ENCODE results near the gene ITPR1.
A peak's percentile ranks its signal among the peaks of the same experiment; 100 is the strongest.

- TF ChIP-seq, protein P1, sequence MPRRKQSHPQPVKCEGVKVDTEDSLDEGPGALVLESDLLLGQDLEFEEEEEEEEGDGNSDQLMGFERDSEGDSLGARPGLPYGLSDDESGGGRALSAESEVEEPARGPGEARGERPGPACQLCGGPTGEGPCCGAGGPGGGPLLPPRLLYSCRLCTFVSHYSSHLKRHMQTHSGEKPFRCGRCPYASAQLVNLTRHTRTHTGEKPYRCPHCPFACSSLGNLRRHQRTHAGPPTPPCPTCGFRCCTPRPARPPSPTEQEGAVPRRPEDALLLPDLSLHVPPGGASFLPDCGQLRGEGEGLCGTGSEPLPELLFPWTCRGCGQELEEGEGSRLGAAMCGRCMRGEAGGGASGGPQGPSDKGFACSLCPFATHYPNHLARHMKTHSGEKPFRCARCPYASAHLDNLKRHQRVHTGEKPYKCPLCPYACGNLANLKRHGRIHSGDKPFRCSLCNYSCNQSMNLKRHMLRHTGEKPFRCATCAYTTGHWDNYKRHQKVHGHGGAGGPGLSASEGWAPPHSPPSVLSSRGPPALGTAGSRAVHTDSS (tag by site-specific recombination; IDR thresholded peaks at IDR 0.05) = peak; percentile 56
- TF ChIP-seq, protein P2, sequence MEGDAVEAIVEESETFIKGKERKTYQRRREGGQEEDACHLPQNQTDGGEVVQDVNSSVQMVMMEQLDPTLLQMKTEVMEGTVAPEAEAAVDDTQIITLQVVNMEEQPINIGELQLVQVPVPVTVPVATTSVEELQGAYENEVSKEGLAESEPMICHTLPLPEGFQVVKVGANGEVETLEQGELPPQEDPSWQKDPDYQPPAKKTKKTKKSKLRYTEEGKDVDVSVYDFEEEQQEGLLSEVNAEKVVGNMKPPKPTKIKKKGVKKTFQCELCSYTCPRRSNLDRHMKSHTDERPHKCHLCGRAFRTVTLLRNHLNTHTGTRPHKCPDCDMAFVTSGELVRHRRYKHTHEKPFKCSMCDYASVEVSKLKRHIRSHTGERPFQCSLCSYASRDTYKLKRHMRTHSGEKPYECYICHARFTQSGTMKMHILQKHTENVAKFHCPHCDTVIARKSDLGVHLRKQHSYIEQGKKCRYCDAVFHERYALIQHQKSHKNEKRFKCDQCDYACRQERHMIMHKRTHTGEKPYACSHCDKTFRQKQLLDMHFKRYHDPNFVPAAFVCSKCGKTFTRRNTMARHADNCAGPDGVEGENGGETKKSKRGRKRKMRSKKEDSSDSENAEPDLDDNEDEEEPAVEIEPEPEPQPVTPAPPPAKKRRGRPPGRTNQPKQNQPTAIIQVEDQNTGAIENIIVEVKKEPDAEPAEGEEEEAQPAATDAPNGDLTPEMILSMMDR (tag by site-specific recombination; IDR thresholded peaks at IDR 0.05) = no peak
- no peak for TF ChIP-seq ZNF335 (tag by site-specific recombination; conservative IDR thresholded peaks at IDR 0.05)
- no peak for TF ChIP-seq ZSCAN16 (tag by site-specific recombination; IDR thresholded peaks at IDR 0.05)
- TF ChIP-seq TCF7L2 (IDR thresholded peaks at IDR 0.05; ENCODE audit: borderline replicate concordance, low read depth, low read length) = no peak
- peak; percentile 27; the same call in 1 of the 2 replicates for TF ChIP-seq ZEB2 (tag by site-specific recombination; IDR thresholded peaks at IDR 0.05)
- TF ChIP-seq YY1 (tag by site-specific recombination; IDR thresholded peaks at IDR 0.05) = no peak
These were observed 102.6 kb downstream of the ITPR1 start for GRCh38 chr3:4595710-4596113.

All from HEK293 (cell line).